Measurements from ENCODE around the gene DYSF. TPM values are rescaled to one million over a fixed set of nuclear protein-coding genes. Genes with fewer than 3 reads are reported as not detected.
A peak's percentile ranks its signal among the peaks of the same experiment; 100 is the strongest.

DYSF gene
- polyA plus RNA-seq, 1 donor (not counting 4 experiments of a cell fraction or from before 2014, with no cell fraction given), result 8.2 TPM

DNA sequence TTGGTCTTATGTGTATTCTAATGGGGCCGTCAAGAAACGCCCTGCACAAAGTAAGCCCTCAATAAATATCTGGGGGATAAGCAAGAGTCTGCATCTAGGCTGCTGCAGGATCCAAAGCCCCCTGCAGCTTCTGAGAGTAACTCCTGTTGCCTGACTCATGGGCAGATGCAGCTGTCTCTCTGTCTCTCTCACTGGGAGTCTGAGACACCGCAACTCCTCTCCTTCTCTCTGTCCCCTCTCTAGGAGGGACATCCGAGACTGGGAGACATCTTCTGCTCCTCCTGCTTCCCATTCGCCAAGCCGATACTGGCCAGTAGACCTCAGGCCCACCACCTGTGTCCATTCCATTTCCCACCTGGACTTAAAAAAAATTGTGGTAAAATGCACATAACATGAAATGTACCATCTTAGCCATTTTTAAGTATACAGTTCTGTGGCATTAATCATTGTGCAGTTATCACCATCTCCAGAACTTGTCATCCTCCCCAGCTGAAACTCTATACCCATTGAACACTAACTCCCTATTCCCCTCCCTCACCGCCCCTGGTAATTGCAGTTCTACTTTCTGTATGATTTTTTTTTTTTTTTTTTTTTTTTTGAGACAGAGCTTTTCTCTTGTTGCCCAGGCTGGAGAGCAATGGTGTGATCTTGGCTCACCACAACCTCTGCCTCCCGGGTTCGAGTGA lies 20.1 kb downstream of the DYSF start:
- TF ChIP-seq, protein P1, sequence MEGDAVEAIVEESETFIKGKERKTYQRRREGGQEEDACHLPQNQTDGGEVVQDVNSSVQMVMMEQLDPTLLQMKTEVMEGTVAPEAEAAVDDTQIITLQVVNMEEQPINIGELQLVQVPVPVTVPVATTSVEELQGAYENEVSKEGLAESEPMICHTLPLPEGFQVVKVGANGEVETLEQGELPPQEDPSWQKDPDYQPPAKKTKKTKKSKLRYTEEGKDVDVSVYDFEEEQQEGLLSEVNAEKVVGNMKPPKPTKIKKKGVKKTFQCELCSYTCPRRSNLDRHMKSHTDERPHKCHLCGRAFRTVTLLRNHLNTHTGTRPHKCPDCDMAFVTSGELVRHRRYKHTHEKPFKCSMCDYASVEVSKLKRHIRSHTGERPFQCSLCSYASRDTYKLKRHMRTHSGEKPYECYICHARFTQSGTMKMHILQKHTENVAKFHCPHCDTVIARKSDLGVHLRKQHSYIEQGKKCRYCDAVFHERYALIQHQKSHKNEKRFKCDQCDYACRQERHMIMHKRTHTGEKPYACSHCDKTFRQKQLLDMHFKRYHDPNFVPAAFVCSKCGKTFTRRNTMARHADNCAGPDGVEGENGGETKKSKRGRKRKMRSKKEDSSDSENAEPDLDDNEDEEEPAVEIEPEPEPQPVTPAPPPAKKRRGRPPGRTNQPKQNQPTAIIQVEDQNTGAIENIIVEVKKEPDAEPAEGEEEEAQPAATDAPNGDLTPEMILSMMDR (optimal IDR thresholded peaks at IDR 0.05 in 1 of 3, IDR thresholded peaks at IDR 0.05 in 1 of 3, conservative IDR thresholded peaks at IDR 0.05 in 1 of 3; ENCODE audit: extremely low read depth in 1 of 3, insufficient read depth in 2 of 3, low read length in 3 of 3), result no peak
- TF ChIP-seq EZH2 (IDR thresholded peaks at IDR 0.05; ENCODE audit: low read length), result no peak
- no peaks in the 10 kb centered on the region for H3K36me3 ChIP-seq (ENCODE audit: control insufficient read depth in 2 of 2, extremely low read depth in 1 of 2, insufficient read depth in 2 of 2, low read length in 2 of 2)
- H4K20me1 ChIP-seq (ENCODE audit: control insufficient read depth, extremely low read depth, insufficient read depth, low read length), result no peaks in the 10 kb centered on the region
- no peak overlapping the region for H3K4me3 ChIP-seq (ENCODE audit: control insufficient read depth in 2 of 3, extremely low read depth in 1 of 3, insufficient read depth in 2 of 3, low read depth in 1 of 3, low read length in 3 of 3)
- H3K9ac ChIP-seq (ENCODE audit: control insufficient read depth, extremely low read depth, insufficient read depth, low read length), result no peak overlapping the region
- FAIRE-seq (no peak), DNase-seq (ENCODE audit: low read depth, low spot score) (no peak)
- H3K9me1 ChIP-seq (ENCODE audit: control insufficient read depth, extremely low read depth, insufficient read depth, low read length), result no peaks in the 10 kb centered on the region
- no peak overlapping the region for H2AFZ ChIP-seq (ENCODE audit: control insufficient read depth, low read length)
- H3K27me3 ChIP-seq (ENCODE audit: control insufficient read depth, extremely low read depth, insufficient read depth, low read length), result peaks cover 4% of the 10 kb centered on the region
- peaks cover 6% of the 10 kb centered on the region for H3K4me1 ChIP-seq (ENCODE audit: control insufficient read depth, extremely low read depth, insufficient read depth, low read length)
- no peak overlapping the region for H3K4me2 ChIP-seq (ENCODE audit: control insufficient read depth, extremely low read depth, insufficient read depth, low read depth, low read length)
- H3K79me2 ChIP-seq (ENCODE audit: control insufficient read depth, insufficient read depth, low read length), result no peaks in the 10 kb centered on the region
- dilution Hi-C loops (cut with MboI; ENCODE audit: extremely low pct_ligation_motif_present, low sequenced_read_pairs), result no loop called here
- no peak overlapping the region for H3K27ac ChIP-seq (ENCODE audit: control insufficient read depth, insufficient read depth, low read length)
- no peaks in the 10 kb centered on the region for H3K9me3 ChIP-seq (ENCODE audit: control insufficient read depth, low read depth, low read length)

DNA sequence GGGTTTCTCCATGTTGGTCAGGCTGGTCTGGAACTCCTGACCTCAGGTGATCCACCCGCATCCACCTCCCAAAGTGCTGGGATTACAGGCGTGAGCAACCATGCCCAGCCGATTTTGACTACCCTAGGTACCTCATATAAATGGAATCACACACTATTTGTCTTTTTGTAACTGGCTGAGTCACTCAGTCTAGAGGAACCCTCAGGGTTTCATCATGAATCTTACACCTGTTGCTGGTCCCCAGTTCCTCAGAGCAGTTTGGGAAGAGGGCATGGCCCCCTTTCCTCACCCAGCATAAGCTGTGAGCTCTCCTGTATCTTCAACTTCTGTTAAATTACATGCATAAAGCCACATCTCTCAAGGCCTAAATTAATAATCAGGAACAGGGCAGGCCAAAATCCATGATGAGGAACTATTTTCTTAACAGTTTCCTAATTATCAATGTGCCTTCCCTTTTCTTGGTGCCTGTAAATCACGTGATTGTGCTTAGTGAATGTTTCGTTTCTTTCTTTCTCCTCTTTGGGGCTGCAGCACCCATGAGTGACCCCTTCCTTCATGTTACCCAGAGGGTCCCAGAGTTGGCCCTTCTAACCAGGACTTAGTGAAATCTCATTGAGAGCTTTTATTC lies 20.9 kb downstream of the DYSF start:
- dilution Hi-C loops (cut with MboI; ENCODE audit: extremely low pct_ligation_motif_present, low sequenced_read_pairs), result no loop called here

More for the DNA sequence above, 20.9 kb downstream of the DYSF start:
- DNase-seq (ENCODE audit: low read depth, low spot score), result no peak
- no peak overlapping the region for H3K4me2 ChIP-seq (ENCODE audit: control insufficient read depth, extremely low read depth, insufficient read depth, low read depth, low read length)
- TF ChIP-seq, protein P1 (optimal IDR thresholded peaks at IDR 0.05 in 1 of 3, IDR thresholded peaks at IDR 0.05 in 1 of 3, conservative IDR thresholded peaks at IDR 0.05 in 1 of 3; ENCODE audit: extremely low read depth in 1 of 3, insufficient read depth in 2 of 3, low read length in 3 of 3), result no peak
- no peak for TF ChIP-seq EZH2 (IDR thresholded peaks at IDR 0.05; ENCODE audit: low read length)
- no peak overlapping the region for H2AFZ ChIP-seq (ENCODE audit: control insufficient read depth, low read length)
- no peak overlapping the region for H3K9ac ChIP-seq (ENCODE audit: control insufficient read depth, extremely low read depth, insufficient read depth, low read length)
- H3K9me1 ChIP-seq (ENCODE audit: control insufficient read depth, extremely low read depth, insufficient read depth, low read length), result no peaks in the 10 kb centered on the region
- FAIRE-seq, result peak; percentile 17
- H3K9me3 ChIP-seq (ENCODE audit: control insufficient read depth, low read depth, low read length), result no peaks in the 10 kb centered on the region
- H3K4me3 ChIP-seq (ENCODE audit: control insufficient read depth in 2 of 3, extremely low read depth in 1 of 3, insufficient read depth in 2 of 3, low read depth in 1 of 3, low read length in 3 of 3), result no peak overlapping the region
- H3K36me3 ChIP-seq (ENCODE audit: control insufficient read depth in 2 of 2, extremely low read depth in 1 of 2, insufficient read depth in 2 of 2, low read length in 2 of 2), result no peaks in the 10 kb centered on the region
- no peaks in the 10 kb centered on the region for H3K79me2 ChIP-seq (ENCODE audit: control insufficient read depth, insufficient read depth, low read length)
- H3K4me1 ChIP-seq (ENCODE audit: control insufficient read depth, extremely low read depth, insufficient read depth, low read length), result peaks cover 6% of the 10 kb centered on the region
- no peak overlapping the region for H3K27ac ChIP-seq (ENCODE audit: control insufficient read depth, insufficient read depth, low read length)
- H4K20me1 ChIP-seq (ENCODE audit: control insufficient read depth, extremely low read depth, insufficient read depth, low read length), result no peaks in the 10 kb centered on the region
- H3K27me3 ChIP-seq (ENCODE audit: control insufficient read depth, extremely low read depth, insufficient read depth, low read length), result no peaks in the 10 kb centered on the region

Measured in keratinocyte (primary cell).